OCI-LY1 (cell line): ENCODE measurements around the gene PKNOX2.

Experiments used
- H2AFZ ChIP-seq: fragments of 200-600 bp; sonication (generic), shearing (Covaris generic); 2 replicates; pipeline ENCODE4 v1.6.0; 2014; ENCODE audit warnings: antibody characterized with exemption, mild to moderate bottlenecking, low read length
- H3F3A ChIP-seq: fragments of 200-600 bp; sonication (generic), shearing (Covaris generic); 2 replicates; pipeline ENCODE4 v1.6.0; 2014; ENCODE audit warnings: mild to moderate bottlenecking, antibody characterized with exemption, low read length, moderate library complexity; ENCODE audit not compliant: insufficient read depth
- H3K27ac ChIP-seq: fragments of 200-600 bp; sonication (generic); 2 replicates; pipeline ENCODE4 v1.5.1; 2014; ENCODE audit warnings: low read length, mixed run types, mild to moderate bottlenecking, low read depth; ENCODE audit not compliant: poor library complexity, severe bottlenecking
- H3K27me3 ChIP-seq: fragments of 200-600 bp; sonication (generic); 2 replicates; pipeline ENCODE4 v1.6.0; 2014; ENCODE audit warnings: antibody characterized with exemption, mild to moderate bottlenecking, low read length, moderate library complexity; ENCODE audit not compliant: insufficient read depth
- H3K36me3 ChIP-seq: fragments of 200-600 bp; sonication (generic); 2 replicates; pipeline ENCODE4 v1.6.1; 2014; ENCODE audit warnings: mild to moderate bottlenecking, antibody characterized with exemption, low read length, moderate library complexity, mixed read lengths; ENCODE audit not compliant: insufficient read depth
- H3K4me1 ChIP-seq: fragments of 200-600 bp; sonication (generic); 2 replicates; pipeline ENCODE4 v1.5.1; 2014; ENCODE audit warnings: mild to moderate bottlenecking, low read length, moderate library complexity; ENCODE audit not compliant: insufficient read depth, severe bottlenecking
- H3K4me2 ChIP-seq: fragments of 200-600 bp; sonication (generic), shearing (Covaris generic); 2 replicates; pipeline ENCODE4 v1.6.1; 2014; ENCODE audit warnings: low read length
- H3K4me3 ChIP-seq: fragments of 200-600 bp; sonication (generic); 2 replicates; pipeline ENCODE4 v1.5.1; 2014; ENCODE audit warnings: low read length, low read depth, mild to moderate bottlenecking, mixed read lengths; ENCODE audit not compliant: poor library complexity, severe bottlenecking
- H3K79me2 ChIP-seq: fragments of 200-600 bp; shearing (Covaris generic); 2 replicates; pipeline ENCODE4 v1.6.1; 2016; ENCODE audit warnings: mixed run types, low read length, mixed read lengths; ENCODE audit not compliant: insufficient read depth
- H3K9ac ChIP-seq: fragments of 200-600 bp; sonication (generic), shearing (Covaris generic); 2 replicates; pipeline ENCODE4 v1.6.1; 2014; ENCODE audit warnings: mild to moderate bottlenecking, low read length, mixed read lengths
- H3K9me2 ChIP-seq: fragments of 200-600 bp; sonication (generic), shearing (Covaris generic); 2 replicates; pipeline ENCODE4 v1.6.1; 2014; ENCODE audit warnings: low read depth, mild to moderate bottlenecking, low read length, mixed read lengths
- H3K9me3 ChIP-seq: fragments of 200-600 bp; shearing (Covaris generic); 2 replicates; pipeline ENCODE4 v1.6.1; 2014; ENCODE audit warnings: low read length, mixed read lengths
- H4K20me1 ChIP-seq: fragments of 200-600 bp; sonication (generic), shearing (Covaris generic); 2 replicates; pipeline ENCODE4 v1.6.0; 2016; ENCODE audit warnings: mild to moderate bottlenecking, low read length; ENCODE audit not compliant: insufficient read depth
- CTCF ChIP-seq: fragments of 200-600 bp; sonication (generic), shearing (Covaris generic); IDR thresholded peaks from 2 replicates; pipeline ENCODE4 v1.5.1; 2017; ENCODE audit warnings: mild to moderate bottlenecking, antibody characterized with exemption, low read length, moderate library complexity, mixed read lengths
- EZH2 ChIP-seq: fragments of 200-600 bp; sonication (generic), shearing (Covaris generic); IDR thresholded peaks from 2 replicates; pipeline ENCODE4 v1.8.0; 2017; ENCODE audit warnings: borderline replicate concordance, mixed run types, mild to moderate bottlenecking, antibody characterized with exemption, low read length, moderate library complexity, mixed read lengths

Gene PKNOX2

GRCh38 chr11:125371431-125371935 lies 206.9 kb downstream of the PKNOX2 start:
- no peaks in the 10 kb centered on the region for H3K27me3 ChIP-seq

GRCh38 chr11:125372088-125372487 lies 207.5 kb downstream of the PKNOX2 start:
- H3K4me2 ChIP-seq = no peak overlapping the region
- H3K9ac ChIP-seq = no peak overlapping the region
- no peaks in the 10 kb centered on the region for H3K36me3 ChIP-seq
- H3K9me3 ChIP-seq = no peaks in the 10 kb centered on the region
- H3K4me1 ChIP-seq = no peaks in the 10 kb centered on the region
- H3K27ac ChIP-seq = no peak overlapping the region
- H4K20me1 ChIP-seq = no peaks in the 10 kb centered on the region
- H3K27me3 ChIP-seq = no peaks in the 10 kb centered on the region
- no peaks in the 10 kb centered on the region for H3K9me2 ChIP-seq
- no peak overlapping the region for H3K4me3 ChIP-seq
- no peaks in the 10 kb centered on the region for H3F3A ChIP-seq
- no peak overlapping the region for H2AFZ ChIP-seq
- H3K79me2 ChIP-seq = no peaks in the 10 kb centered on the region
- TF ChIP-seq CTCF = no peak
- no peak for TF ChIP-seq EZH2

More at GRCh38 chr11:125371431-125371935, 206.9 kb downstream of the PKNOX2 start:
- Histone ChIP-seq H2AFZ (no peak overlapping the region), H3F3A (no peaks in the 10 kb centered on the region), H3K4me1 (no peaks in the 10 kb centered on the region), H3K9me2 (no peaks in the 10 kb centered on the region), H4K20me1 (no peaks in the 10 kb centered on the region), H3K4me3 (no peak overlapping the region), H3K9me3 (no peaks in the 10 kb centered on the region), H3K79me2 (no peaks in the 10 kb centered on the region), H3K36me3 (no peaks in the 10 kb centered on the region), H3K4me2 (no peak overlapping the region), H3K9ac (no peak overlapping the region), H3K27ac (no peak overlapping the region)
- TF ChIP-seq CTCF (no peak), EZH2 (no peak)

DNA sequence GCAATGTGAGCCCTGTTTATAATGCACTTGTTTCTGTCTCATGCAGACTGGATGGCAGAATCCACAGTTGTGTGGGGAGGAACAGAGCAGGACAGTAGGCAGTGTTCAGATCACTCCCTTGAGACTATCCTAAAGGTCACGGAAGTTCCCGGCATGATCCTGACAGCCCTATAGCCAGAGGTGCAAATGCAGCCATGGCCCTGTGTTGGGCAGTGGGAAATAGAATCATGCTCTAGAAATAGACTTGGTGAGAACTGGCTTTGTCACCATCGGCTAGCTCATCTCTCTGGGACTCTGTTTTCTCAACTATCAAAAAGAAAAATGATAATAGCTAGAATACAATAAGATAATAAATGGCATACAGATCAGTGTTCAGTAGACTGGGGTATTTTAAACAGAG lies 208.4 kb downstream of the PKNOX2 start:
- Histone ChIP-seq H4K20me1 (no peaks in the 10 kb centered on the region), H2AFZ (no peak overlapping the region), H3K27ac (no peak overlapping the region), H3K4me1 (no peaks in the 10 kb centered on the region), H3F3A (no peaks in the 10 kb centered on the region), H3K9ac (no peak overlapping the region), H3K36me3 (no peaks in the 10 kb centered on the region), H3K9me3 (no peaks in the 10 kb centered on the region), H3K4me2 (no peak overlapping the region), H3K4me3 (no peak overlapping the region), H3K9me2 (no peaks in the 10 kb centered on the region), H3K79me2 (no peaks in the 10 kb centered on the region), H3K27me3 (no peaks in the 10 kb centered on the region)
- TF ChIP-seq CTCF (no peak), EZH2 (no peak)
